Stimulated activated CD4-positive, alpha-beta T cell treated with anti-CD3 and anti-CD28 coated beads, Interleukin-4, amount 100 ng/mL, for 1 hour (primary cell): ENCODE data around the gene CDKAL1.

Source experiments
- DNase-seq: peaks from one replicate; pipeline ENCODE4 v3.0.0-alpha.2; 2020

The CDKAL1 gene

GRCh38 chr6:21131406-21131805 lies 597.1 kb downstream of the CDKAL1 start:
- DNase-seq, result no peak

GRCh38 chr6:21132446-21132845 lies 598.2 kb downstream of the CDKAL1 start:
- no peak for DNase-seq

- DNase-seq, result no peak
Observed at GRCh38 chr6:21132856-21133838, 598.9 kb downstream of the CDKAL1 start.

- DNase-seq, result no peak
Observed at GRCh38 chr6:21133901-21134300, 599.6 kb downstream of the CDKAL1 start.

- DNase-seq, result no peak
Observed at GRCh38 chr6:21134356-21134755, 600.1 kb downstream of the CDKAL1 start.

- DNase-seq, result no peak
Observed at GRCh38 chr6:21135484-21136013, 601.3 kb downstream of the CDKAL1 start.

- no peak for DNase-seq
Observed at GRCh38 chr6:21137700-21138335, 603.6 kb downstream of the CDKAL1 start.

GRCh38 chr6:21138336-21139069 lies 604.2 kb downstream of the CDKAL1 start:
- no peak for DNase-seq

- no peak for DNase-seq
Observed at GRCh38 chr6:21140966-21141365, 606.7 kb downstream of the CDKAL1 start.

GRCh38 chr6:21141616-21142303 lies 607.5 kb downstream of the CDKAL1 start:
- no peak for DNase-seq

GRCh38 chr6:21142741-21143140 lies 608.5 kb downstream of the CDKAL1 start:
- no peak for DNase-seq

- DNase-seq, result no peak
Observed at GRCh38 chr6:21143645-21144044, 609.4 kb downstream of the CDKAL1 start.

- no peak for DNase-seq
Observed at GRCh38 chr6:21144928-21145327, 610.7 kb downstream of the CDKAL1 start.

- no peak for DNase-seq
Observed at GRCh38 chr6:21147995-21148394, 613.7 kb downstream of the CDKAL1 start.

- DNase-seq, result no peak
Observed at GRCh38 chr6:21149470-21149869, 615.2 kb downstream of the CDKAL1 start.

GRCh38 chr6:21150667-21151066 lies 616.4 kb downstream of the CDKAL1 start:
- no peak for DNase-seq

GRCh38 chr6:21151119-21151518 lies 616.9 kb downstream of the CDKAL1 start:
- no peak for DNase-seq

- no peak for DNase-seq
Observed at GRCh38 chr6:21151530-21151929, 617.3 kb downstream of the CDKAL1 start.

- DNase-seq, result no peak
Observed at GRCh38 chr6:21157186-21157929, 623.1 kb downstream of the CDKAL1 start.

GRCh38 chr6:21158149-21158548 lies 623.9 kb downstream of the CDKAL1 start:
- no peak for DNase-seq

GRCh38 chr6:21158873-21159272 lies 624.6 kb downstream of the CDKAL1 start:
- no peak for DNase-seq

- DNase-seq, result no peak
Observed at GRCh38 chr6:21159465-21159864, 625.2 kb downstream of the CDKAL1 start.
